ENCODE results near the gene DYSF.

DYSF gene

GRCh38 chr2:71423817-71424420, 29.4 kb upstream of the DYSF start (continued):
- TF ChIP-seq, protein P1, sequence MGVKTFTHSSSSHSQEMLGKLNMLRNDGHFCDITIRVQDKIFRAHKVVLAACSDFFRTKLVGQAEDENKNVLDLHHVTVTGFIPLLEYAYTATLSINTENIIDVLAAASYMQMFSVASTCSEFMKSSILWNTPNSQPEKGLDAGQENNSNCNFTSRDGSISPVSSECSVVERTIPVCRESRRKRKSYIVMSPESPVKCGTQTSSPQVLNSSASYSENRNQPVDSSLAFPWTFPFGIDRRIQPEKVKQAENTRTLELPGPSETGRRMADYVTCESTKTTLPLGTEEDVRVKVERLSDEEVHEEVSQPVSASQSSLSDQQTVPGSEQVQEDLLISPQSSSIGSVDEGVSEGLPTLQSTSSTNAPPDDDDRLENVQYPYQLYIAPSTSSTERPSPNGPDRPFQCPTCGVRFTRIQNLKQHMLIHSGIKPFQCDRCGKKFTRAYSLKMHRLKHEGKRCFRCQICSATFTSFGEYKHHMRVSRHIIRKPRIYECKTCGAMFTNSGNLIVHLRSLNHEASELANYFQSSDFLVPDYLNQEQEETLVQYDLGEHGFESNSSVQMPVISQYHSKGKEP (tag by site-specific recombination; IDR thresholded peaks at IDR 0.05), result no peak
- TF ChIP-seq ZNF266 (tag by site-specific recombination; IDR thresholded peaks at IDR 0.05; ENCODE audit: low read depth) (no peak), ZNF184 (tag by site-specific recombination; IDR thresholded peaks at IDR 0.05) (no peak), ZNF623 (tag by site-specific recombination; IDR thresholded peaks at IDR 0.05) (no peak), ZNF132 (tag by site-specific recombination; IDR thresholded peaks at IDR 0.05; ENCODE audit: borderline replicate concordance) (no peak), ZFP41 (tag by site-specific recombination; IDR thresholded peaks at IDR 0.05; ENCODE audit: borderline replicate concordance) (no peak), ZBTB48 (tag by site-specific recombination; IDR thresholded peaks at IDR 0.05) (no peak), ZNF843 (tag by site-specific recombination; IDR thresholded peaks at IDR 0.05) (no peak), ZNF558 (tag by site-specific recombination; IDR thresholded peaks at IDR 0.05) (no peak), SCRT1 (tag by site-specific recombination; IDR thresholded peaks at IDR 0.05; ENCODE audit: borderline replicate concordance) (no peak)
- TF ChIP-seq, protein P2, sequence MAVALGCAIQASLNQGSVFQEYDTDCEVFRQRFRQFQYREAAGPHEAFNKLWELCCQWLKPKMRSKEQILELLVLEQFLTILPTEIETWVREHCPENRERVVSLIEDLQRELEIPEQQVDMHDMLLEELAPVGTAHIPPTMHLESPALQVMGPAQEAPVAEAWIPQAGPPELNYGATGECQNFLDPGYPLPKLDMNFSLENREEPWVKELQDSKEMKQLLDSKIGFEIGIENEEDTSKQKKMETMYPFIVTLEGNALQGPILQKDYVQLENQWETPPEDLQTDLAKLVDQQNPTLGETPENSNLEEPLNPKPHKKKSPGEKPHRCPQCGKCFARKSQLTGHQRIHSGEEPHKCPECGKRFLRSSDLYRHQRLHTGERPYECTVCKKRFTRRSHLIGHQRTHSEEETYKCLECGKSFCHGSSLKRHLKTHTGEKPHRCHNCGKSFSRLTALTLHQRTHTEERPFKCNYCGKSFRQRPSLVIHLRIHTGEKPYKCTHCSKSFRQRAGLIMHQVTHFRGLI (tag by site-specific recombination; IDR thresholded peaks at IDR 0.05), result no peak

DNA sequence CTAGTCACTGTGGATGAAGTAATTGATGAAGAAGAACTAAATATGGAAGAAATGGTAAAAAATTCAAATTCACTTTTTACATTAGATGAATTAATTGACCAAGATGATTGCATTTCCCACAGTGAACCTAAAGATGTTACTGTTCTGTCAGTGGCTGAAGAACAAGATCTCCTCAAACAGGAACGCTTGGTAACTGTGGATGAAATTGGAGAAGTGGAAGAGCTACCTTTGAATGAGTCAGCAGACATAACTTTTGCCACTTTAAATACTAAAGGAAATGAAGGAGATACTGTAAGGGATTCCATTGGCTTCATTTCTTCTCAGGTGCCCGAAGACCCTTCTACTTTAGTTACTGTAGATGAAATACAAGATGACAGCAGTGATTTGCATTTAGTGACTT, 26.6 kb upstream of the DYSF start:
- Histone ChIP-seq H3K9me3 (ENCODE audit: control insufficient read depth, insufficient read depth, low read depth, low read length) (no peaks in the 10 kb centered on the region), H3K27ac (ENCODE audit: extremely low read depth, low read depth, low read length) (no peak overlapping the region), H3K4me1 (ENCODE audit: control insufficient read depth, insufficient read depth, low read length) (no peaks in the 10 kb centered on the region), H3K36me3 (ENCODE audit: control insufficient read depth in 2 of 2, insufficient read depth in 1 of 2, low read length in 2 of 2) (peaks cover 71 to 83% of the 10 kb centered on the region in 2 experiments), H3K4me3 (ENCODE audit: low read depth, low read length) (no peak overlapping the region)
- POLR2A ChIA-PET, result no interaction called here
- CTCF ChIA-PET, result interaction anchor here (0.6 to 1.2 kb wide), 2 partner anchors 102 to 202 kb away, joined by 4 to 6 read pairs; no protein-coding TSS in a partner anchor
- TF ChIP-seq, protein P3, sequence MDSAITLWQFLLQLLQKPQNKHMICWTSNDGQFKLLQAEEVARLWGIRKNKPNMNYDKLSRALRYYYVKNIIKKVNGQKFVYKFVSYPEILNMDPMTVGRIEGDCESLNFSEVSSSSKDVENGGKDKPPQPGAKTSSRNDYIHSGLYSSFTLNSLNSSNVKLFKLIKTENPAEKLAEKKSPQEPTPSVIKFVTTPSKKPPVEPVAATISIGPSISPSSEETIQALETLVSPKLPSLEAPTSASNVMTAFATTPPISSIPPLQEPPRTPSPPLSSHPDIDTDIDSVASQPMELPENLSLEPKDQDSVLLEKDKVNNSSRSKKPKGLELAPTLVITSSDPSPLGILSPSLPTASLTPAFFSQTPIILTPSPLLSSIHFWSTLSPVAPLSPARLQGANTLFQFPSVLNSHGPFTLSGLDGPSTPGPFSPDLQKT (IDR thresholded peaks at IDR 0.05; ENCODE audit: borderline replicate concordance, low read depth, low read length), result no peak
- TF ChIP-seq ZNF404 (tag by site-specific recombination; IDR thresholded peaks at IDR 0.05) (no peak), ZNF560 (tag by site-specific recombination; IDR thresholded peaks at IDR 0.05; ENCODE audit: borderline replicate concordance) (no peak), ZNF837 (tag by site-specific recombination; IDR thresholded peaks at IDR 0.05) (no peak), KLF7 (tag by site-specific recombination; IDR thresholded peaks at IDR 0.05; ENCODE audit: borderline replicate concordance) (no peak), ZNF221 (tag by site-specific recombination; IDR thresholded peaks at IDR 0.05; ENCODE audit: borderline replicate concordance) (no peak), IKZF3 (tag by site-specific recombination; IDR thresholded peaks at IDR 0.05) (no peak), ZNF121 (tag by site-specific recombination; IDR thresholded peaks at IDR 0.05) (no peak), ZNF112 (tag by site-specific recombination; IDR thresholded peaks at IDR 0.05) (no peak), ZNF548 (tag by site-specific recombination; IDR thresholded peaks at IDR 0.05) (no peak), ZNF701 (tag by site-specific recombination; IDR thresholded peaks at IDR 0.05) (no peak), ZNF280C (tag by site-specific recombination; IDR thresholded peaks at IDR 0.05) (no peak), MZF1 (tag by site-specific recombination; IDR thresholded peaks at IDR 0.05; ENCODE audit: borderline replicate concordance) (no peak), ZNF48 (tag by site-specific recombination; IDR thresholded peaks at IDR 0.05) (no peak), ZNF169 (tag by site-specific recombination; IDR thresholded peaks at IDR 0.05) (no peak), ZBTB48 (tag by site-specific recombination; IDR thresholded peaks at IDR 0.05) (no peak), ZBTB1 (tag by site-specific recombination; IDR thresholded peaks at IDR 0.05) (no peak), ZNF311 (tag by site-specific recombination; IDR thresholded peaks at IDR 0.05; ENCODE audit: borderline replicate concordance) (no peak), ZNF132 (tag by site-specific recombination; IDR thresholded peaks at IDR 0.05; ENCODE audit: borderline replicate concordance) (no peak)
- TF ChIP-seq, protein P4, sequence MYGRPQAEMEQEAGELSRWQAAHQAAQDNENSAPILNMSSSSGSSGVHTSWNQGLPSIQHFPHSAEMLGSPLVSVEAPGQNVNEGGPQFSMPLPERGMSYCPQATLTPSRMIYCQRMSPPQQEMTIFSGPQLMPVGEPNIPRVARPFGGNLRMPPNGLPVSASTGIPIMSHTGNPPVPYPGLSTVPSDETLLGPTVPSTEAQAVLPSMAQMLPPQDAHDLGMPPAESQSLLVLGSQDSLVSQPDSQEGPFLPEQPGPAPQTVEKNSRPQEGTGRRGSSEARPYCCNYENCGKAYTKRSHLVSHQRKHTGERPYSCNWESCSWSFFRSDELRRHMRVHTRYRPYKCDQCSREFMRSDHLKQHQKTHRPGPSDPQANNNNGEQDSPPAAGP (tag by site-specific recombination; IDR thresholded peaks at IDR 0.05), result no peak

All from HEK293 (cell line).